Measurements from ENCODE around the gene SENP1.
A peak's percentile ranks its signal among the peaks of the same experiment; 100 is the strongest.

The SENP1 gene

DNA sequence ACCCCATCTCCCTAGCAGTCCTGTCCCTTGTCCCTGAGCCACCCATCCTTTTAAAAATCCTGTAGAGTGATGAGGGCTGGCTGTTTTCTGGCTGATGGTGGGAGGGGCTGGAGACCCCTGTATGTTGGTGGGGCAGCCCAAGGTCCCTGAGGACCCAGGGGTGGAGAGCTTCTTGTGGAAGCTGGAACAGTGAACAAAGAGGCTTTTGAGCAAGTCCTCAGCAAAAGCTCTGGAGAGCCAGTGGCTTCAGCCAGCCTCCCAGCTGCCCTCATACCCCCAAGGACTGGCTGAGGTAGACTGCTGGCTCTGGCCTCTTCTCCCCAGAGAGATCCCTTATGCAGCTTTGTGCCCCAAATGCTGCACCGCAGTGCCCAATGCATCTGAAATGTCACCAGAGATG lies 72.4 kb downstream of the SENP1 start:
- DNase-seq: no peak

DNA sequence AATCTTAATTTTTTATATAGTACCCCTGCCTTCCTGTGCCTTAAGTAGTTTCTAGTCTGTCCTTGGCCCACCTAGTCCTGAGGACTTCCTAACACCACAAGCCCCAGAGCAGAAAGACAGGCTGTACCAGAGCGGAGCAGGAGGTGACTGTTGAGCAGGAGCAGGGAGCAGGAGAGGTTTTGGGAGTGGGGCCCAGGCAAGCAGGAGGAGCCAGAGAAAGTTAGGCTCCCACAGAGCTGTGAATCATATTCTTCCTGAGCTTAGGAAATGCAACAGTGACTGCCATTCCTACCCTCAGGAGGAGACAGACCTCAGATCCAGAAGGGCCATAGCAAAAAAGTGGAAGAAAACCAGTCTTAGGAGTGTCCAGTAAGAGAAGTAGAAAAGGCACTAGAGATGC lies 73.3 kb downstream of the SENP1 start:
- no peak for DNase-seq

DNA sequence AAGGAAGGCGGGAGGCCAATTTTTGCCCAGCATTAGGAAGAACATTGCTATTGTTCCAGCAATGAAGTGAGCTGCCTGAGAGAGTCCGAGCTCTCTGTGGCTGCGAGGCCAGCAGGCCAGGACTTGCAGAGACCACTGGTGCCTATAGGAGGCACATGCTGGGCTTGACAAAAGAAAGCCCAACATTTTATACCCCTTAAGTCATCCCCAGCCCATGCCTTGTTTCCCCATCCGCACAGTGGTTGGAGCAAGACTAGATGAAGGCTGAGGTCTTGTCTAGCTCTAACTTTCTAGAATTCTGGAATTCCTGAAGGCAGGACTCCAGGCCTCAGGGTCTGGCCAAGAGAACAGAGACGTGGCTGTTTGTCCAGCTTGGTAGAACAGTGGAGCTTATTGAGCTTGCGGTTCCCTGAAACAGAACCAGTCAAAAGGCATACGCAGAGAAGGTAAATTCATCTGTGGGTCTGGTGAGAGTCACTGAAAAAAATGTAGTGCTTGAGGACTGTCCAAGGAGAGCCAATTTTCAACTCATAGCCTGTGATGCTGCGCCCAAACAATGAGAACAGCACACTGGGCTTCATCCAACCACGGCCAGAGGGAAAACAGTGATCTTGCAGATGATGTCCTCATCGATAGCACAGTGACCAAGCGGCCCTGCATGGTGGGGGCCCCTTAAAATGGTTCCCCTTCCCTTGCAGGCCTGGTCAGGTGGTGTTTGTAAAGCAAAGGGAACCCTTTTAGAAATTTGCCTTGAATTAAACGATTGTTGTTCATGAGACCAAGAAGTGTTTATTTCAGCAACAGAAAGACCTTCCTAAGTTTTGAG lies 74.5 kb downstream of the SENP1 start:
- DNase-seq: no peak

DNA sequence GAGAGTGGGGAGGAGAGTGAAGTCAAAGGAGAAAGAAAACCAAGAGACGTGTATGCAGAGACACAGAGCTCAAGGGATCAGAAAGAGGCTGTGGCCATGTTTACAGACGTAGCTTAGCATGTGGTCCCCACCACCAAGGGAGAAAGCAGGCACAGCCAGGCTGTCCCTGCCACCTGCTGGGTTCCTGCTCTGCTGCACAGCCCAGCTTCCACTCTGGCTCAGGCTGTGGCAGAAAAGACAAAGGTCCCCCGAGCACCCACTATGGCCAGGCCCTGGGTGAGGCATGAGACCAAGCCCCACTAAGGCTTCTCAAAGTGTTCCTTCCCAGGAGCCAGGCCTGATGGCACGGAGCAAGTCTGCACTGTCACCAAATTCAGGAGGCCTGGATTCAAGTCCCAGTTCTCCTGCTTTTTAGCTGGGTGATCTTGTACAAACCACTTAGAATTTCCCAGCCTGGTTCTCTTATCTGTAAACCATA lies 75.7 kb downstream of the SENP1 start:
- DNase-seq: no peak

DNA sequence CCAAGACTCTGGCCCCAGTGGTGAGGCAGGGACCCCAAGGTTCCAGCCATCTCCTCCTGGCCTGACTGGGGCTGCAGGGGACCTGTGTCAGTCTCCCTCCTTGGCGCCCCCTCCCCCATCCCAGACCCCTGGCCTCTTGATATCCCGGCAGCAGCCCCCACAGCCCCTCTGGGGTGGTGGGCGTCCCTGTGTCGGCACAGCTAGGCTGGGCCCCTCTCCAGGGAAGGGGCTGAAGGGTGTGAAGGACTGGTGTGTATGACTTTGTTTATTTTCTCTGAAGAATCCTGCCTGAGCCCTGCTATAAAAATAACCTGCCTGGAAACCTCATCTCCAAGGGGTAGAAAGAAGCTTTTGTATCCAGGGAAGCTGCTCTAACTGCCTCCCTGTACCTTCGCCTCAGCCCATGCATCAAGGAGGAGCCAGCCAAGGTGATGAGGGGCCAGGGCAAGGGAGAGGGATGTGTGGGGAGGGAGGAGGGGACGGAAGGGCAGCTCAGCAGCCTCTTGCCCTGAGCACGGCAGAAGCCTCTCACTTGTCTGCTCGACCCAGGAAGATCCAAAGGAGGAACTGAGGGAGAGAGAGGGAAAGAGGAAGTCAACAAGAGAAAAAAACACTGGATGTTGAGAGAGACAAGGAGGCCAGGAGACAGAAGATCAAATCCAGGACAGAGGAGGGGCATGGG lies 76.2 kb downstream of the SENP1 start:
- no peak for DNase-seq

DNA sequence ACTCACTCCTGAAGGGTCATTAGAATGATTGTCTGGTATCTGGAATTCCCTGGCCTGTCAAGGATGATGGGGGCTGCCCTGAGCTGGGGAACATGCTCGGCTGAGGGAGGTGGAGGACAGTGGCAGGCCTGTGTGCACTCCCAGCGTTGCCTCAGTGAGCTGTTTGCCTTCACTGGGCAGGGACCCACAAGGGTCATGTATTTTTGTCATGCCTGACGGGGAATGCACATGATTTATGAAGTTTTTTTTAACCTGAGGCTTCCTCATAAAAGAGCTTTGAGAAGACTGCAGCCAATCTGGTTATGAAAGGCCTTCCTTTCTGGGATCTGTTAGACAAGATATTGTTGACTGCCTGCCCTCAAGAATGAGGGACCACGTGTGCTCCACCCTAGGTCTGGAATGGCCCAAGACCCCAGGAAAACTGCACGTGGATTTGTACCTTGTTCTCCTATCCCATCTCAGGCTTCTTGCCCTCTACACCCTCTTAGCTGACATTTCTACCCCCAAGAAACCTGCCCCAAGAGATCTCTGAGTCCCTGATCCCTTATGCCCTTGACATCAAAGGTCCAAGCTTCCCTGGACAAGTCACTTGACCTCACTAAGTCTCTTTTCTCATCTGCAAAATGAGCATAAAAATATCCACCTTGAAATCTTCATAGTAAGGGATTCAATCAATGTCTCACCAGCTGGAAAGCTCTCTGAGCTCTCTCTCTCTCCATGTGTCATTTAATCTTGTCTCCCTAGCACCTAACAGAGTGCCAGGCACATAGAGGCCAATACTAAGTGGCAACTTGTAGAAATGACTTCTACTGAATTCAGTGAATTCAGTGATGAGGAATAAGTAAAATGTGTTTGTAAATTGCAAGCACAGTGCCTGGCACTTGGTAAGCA lies 77.1 kb downstream of the SENP1 start:
- no peak for DNase-seq

DNA sequence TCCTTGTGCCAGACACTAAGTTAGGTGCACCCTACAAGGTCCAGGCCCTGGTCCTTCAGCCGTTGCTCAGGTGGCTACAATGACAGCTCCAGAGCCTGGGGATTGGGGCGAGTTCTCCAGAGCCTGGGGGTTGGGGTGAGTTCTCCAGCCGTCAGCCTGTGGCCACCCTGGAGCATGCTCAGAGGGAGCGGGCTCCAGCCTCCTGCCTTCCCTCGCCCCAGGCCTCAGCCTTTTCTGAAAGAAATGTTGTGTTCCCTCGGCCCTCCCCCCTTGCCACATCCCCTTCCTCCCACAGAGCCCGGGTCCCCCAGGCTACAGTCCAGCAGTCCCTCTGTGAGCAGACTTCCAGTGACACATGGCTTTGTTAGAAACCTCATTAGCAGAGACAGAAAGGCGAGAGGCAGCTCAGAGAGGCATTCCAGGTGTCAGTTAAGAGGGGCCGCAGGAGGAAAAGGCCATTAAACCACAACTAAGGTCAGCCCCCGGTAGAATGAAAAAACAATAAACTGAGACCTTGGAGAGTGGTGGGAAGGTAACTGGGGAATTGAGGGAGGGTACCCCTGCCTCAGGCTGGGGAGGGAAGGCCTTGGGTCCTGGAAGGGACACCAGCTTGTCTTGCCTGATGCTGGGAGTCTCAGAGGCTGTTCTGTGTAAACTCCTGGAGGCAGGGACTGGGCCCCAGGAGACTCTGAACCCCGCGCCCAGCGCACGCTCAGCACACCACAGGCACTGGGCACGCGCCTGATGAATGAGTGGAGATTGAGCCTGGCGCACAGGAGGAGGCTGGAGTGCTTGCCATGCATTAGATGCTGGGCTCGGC lies 78.5 kb downstream of the SENP1 start:
- DNase-seq: no peak

DNA sequence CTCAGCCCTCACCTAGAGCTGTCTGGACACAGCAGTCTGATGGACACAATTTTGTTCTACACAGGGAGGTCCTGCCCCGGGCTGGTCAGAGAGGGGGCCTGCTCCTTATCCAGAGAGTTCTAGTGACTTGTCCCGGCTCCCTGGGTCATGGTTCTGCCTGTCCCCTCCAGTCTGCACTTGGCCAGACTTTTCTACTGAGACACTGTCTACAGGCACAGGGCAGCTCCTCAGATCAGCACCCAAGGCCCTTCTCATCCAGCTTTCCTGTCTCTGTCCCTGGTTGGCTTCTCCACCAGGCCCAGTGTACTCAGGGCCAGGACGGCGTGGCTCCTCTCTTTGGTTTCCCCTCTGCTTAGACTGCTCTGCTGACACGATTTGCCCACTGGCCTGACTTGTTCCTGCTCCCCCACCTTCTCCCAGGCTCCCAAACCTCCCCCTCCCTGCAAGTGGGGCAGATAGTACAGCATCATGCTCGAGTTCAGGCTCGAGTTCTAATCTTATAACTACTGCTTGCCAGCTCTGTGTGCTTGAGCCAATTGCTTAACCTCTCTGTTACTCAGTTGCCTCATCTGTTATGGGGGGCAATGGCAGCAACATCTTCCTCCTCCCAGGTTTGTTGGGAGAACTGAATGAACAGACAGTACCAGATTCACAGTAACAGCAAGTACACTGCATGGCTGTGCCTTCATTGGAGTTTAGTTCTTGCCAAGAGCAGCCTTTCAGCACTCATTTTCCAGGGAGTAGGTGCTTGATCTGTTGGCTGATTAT lies 79.6 kb downstream of the SENP1 start:
- no peak for DNase-seq

DNA sequence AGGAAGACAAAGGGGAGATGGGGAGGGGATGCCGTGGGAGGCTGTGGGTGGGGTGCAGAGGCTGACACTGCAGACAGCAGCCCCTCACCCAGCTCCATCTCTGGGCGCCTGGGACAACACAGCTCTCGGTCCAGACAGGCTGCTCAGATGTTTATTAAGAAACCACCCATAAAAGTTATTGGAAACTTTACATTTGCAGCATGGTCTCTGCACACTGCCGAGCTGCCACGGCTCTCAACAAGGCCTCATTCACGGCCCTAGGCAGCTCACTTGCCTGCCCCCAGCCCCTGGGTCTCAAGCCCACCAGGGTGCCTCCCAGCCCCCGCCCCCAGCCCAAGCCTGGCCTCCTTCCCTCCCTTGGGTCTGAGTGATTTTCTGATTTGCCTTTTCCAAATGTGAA lies 80.6 kb downstream of the SENP1 start:
- DNase-seq: no peak

DNA sequence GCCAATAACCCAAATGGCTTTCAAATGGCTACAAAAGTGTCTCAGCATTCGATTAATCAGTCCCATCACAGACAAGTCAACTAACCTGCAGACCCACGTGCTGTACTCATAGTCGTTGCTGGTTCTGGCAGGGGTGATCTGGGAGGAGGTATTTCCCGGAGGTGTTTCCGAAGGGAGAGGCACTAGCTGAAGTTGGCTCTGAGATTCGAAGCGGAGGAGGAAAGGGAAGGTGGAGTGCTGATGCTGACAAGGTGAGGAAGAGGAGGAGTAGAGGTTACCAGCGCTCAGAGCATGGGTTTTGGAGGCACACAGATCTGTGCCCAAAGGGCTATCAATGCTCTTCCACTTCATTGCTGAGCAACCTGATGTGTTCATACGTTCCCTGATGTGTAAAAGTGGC lies 81.1 kb downstream of the SENP1 start:
- DNase-seq: peak; percentile 24

DNA sequence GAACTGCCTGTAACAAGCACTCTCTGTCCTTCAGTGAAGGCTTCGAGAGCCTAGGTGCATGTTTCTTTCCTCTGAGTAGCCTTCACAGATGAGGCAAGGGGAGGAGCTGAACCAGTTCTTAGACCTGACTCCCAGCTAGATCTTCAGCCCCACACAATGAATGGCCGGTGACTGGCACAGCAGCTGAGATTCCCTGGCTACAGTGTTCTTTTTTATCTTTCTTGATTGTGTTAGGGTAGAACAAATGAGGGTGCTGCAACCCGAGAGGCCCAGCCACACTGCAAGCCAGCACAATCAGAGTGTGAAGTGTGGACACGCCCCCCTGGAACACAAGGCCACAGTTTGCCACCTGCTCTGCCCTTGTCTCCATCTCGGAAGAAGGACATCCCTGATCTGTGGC lies 82.5 kb downstream of the SENP1 start:
- no peak for DNase-seq

DNA sequence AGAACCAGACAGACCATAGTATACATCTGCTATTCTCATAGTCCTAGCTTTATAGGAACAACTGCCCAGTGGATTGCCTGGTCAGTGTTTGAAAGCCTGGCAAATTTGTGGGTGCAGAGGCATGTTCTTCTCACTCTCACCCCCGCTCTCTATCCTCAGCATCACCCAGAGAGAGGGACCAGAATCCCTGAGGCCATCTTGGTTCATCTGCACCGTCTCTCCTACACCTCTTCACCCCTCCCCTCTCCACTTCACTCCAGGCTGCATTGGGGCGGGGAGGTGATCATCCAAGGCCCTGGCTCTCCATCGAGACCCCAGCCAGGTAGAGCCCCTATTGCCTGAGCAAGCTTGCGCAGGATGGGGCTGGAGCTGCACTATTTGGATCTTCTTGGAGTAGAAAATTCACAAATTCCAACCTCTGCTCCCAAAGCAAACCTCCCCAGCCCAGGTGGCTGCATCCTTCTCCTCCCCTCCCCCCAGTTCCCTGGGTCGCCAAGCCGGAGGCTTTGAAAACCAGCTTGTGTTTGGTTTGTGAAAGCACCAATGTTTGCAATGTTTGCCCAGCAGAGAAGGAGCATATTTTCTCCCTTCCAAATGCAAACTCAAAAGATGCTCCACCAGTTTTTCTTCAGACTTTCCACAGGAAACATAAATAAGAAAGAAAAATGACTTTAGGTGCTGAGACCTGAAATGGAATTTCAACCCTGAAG lies 83.0 kb downstream of the SENP1 start:
- no peak for DNase-seq

DNA sequence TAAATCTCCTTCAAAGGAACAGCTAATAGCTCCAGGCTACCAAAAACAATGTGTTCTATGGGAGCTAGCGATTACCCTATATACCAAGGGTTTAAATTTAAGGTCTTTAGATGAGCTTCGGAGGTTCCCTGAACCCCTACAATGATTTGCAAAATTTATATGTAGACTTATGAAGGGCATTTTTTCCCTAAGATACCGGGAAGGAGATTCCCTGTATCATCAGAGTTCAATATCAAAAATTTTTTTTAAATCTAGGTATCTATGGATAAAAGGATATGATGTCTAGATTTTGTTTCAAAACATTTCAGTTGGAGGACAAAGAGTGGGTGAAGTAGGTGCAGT lies 83.7 kb downstream of the SENP1 start:
- no peak for DNase-seq

DNA sequence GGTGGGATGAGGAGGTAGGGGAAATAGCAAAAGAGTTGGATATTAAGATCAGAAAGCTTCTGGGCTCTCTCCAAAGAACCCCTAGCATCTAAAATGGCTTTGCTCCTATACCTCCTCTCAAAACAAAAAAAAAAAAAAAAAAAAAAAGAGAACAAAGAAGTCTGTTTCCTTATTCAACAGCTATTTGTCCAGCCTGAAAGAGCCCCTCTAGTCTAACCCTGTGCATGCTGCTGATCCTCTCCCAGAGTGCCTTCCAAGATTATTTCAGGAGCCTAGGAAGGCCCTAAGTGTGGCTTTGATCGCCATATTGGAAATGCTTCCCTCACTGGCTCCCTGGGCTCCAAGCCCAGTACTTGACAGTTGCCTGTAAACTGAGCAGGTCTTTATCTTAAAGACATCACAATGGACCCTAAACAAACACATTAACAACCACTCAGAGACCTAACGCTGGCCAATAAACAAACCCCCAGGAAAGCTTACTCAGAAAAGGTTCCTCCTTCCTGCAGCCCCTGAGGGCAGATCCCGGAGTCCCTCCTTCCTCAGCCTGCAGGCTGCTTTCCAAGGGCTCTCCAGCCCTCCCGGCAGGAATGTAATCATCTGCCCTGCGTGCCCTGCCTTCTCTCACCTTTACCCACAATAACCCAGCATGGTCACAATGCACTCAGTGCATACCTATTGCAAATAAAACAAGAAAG lies 84.2 kb downstream of the SENP1 start:
- DNase-seq: no peak

DNA sequence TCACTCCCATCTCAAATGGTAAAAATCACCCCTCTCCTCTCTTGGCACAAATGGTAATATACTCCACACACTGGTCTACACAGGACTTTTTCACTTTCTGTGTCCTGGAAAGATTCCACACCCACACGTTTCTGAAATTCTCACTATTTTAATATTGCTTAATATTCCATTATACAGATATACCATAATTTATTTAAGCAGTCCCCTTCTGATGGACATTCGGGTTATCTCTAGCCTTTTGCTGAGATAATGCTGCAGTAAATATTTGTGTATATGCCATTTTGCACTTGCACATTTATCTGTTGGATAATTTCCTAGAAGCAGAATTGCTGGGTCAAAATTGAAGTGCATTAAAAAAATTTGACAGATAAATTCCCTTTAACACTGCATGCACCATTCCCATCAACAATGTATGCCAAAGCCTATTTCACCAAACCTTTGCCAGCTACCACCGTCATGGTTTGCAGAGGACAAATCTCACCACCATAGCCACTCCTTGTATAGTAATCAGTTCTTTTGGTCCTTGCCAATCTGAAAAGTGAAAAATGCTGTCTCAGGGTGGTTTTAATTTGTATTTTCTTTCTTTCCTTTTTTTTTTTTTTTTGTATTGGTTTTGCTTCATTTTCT lies 86.1 kb downstream of the SENP1 start:
- peak; percentile 6 for DNase-seq

DNA sequence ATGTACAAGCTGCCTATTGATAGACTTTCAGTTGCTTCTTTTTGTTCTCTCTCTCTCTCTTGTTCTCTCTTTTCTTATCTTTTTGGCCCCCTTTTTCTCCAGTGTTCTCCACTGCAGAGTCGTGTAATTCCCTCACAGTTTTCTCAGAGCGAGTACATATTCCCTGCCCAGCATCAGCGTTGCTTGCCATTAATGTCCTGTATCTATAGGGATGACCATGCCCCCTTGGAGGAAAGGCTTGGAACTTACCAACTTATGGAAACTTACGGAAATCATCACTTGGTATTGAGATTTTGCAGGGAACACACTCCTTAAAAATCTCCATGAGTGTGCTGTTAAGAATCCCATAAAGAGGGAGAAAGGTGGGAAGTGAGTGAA lies 87.3 kb downstream of the SENP1 start:
- DNase-seq: peak; percentile 2

DNA sequence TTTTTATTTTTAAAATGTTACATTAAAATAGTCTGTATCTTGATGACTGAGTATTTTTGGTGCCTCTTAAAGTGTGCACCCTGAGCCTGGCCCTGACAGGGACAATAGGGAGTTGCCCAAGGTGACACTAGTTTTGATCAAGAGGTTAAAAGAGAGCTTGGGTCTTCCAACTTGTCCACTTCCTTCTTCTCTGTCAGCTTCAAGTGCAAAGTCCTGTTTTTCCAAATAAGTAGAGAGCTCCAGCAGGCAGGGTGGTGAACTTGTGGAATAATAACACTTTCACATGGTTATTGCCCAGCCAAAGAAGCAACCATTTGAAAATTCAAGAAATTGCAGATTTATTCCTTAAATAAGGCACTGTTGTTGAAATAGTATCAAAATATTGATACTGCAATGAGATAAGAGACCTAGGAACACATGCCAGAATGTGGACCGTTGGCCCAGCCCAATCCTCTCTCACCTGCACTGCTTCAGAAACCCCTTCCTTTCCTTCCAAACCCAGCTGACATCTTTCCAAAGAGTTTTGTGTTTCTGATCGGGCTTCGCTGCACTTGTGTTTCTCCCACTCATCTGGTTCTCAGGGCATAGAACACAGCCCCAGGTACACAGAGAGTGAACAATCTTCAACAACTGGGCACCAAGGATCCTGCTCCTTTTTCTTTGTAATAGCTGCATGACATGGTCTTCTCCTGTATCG lies 87.8 kb downstream of the SENP1 start:
- peak; percentile 30 for DNase-seq

DNA sequence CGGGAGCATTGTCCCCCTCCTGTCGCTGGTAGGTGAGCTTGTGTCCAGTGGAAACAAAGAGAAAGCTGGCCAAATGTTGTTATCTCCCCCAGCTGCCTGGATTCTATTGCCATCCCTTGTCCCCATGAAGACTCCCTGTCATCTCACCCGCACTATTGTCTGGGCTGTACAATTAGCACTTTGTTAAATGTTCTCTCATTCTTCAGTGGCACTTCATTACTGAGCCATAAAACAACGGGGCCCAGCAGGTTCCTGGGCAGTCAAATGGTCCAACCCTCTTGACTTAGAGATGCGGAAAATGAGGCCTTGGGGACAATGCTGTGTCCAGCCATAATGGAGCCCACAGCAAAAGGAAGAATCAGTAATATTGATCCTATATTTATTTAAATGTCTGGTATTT lies 88.4 kb downstream of the SENP1 start:
- DNase-seq: peak; percentile 1

DNA sequence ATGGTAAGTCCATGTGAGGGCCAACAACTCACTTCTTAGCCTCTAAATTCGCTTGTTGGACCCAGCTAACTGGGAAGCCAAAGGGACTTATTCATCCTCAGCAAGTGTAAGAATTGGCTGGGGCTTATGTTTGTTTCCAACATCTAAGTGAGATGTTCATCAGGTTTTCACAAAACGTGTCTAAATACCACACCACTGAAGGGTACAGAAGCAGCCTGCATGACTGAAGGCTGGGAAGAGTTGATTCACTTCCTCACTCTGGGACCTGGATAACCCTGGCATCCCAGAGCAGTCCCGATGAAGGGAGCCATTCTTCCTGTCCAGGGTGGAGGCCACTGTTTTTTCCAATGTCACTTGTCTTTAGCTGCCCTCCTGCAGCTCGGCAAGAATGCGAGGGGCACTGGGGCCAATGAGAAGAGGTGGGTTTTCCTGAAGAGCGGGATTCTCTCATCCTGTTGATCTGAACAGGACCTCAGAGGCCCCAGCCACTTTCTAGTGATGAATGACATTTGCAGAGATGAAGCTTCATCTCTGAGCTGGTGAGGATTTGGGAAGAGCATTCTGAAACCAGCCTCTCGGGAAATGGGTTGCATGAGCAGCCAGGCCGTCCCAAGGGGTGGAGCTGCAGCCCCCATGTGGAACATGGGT lies 89.4 kb downstream of the SENP1 start:
- DNase-seq: peak; percentile 22
